HEK293 (cell line): Measurements from ENCODE around the gene CDK16.

ENCODE experiments used
- CTCF ChIA-PET: fragments of 350-600 bp; formaldehyde crosslinking; extraction: SDS; loops from one replicate; lab custom pipeline; 2021; ENCODE audit warnings: antibody characterized with exemption; lab: Yijun Ruan, JAX
- POLR2A ChIA-PET: fragments of 300-600 bp; formaldehyde crosslinking; extraction: SDS; loops from one replicate; lab custom pipeline; 2020; ENCODE audit warnings: antibody characterized with exemption, inconsistent platforms; lab: Yijun Ruan, JAX
- H3K27ac ChIP-seq: fragments of 200-500 bp; sonication (Bioruptor generic); 2 replicates; pipeline ENCODE4 v1.5.1; 2014; ENCODE audit warnings: low read depth, low read length, control low read depth, inconsistent platforms; ENCODE audit errors: extremely low read depth
- H3K36me3 ChIP-seq, 2 experiments: fragments of 200-500 bp in 1 of 2; sonication (Bioruptor generic) in 1 of 2; 1 replicate in 1 of 2; 2 replicates in 1 of 2; pipeline ENCODE4 v1.5.1; 2014 to 2017; ENCODE audit warnings: inconsistent platforms in 2 of 2, low read length in 2 of 2; ENCODE audit not compliant: control insufficient read depth in 2 of 2, insufficient read depth in 1 of 2
- H3K4me1 ChIP-seq: fragments of 200-500 bp; sonication (Bioruptor generic); 2 replicates; pipeline ENCODE4 v1.5.1; 2014; ENCODE audit warnings: mild to moderate bottlenecking, low read length, inconsistent platforms; ENCODE audit not compliant: control insufficient read depth, insufficient read depth
- H3K4me3 ChIP-seq: 2 replicates; pipeline ENCODE4 v1.5.1; 2011; ENCODE audit warnings: low read depth, mild to moderate bottlenecking, control low read depth, low read length, moderate library complexity
- H3K9me3 ChIP-seq: fragments of 200-500 bp; sonication (Bioruptor generic); 2 replicates; pipeline ENCODE4 v1.5.1; 2014; ENCODE audit warnings: low read depth, low read length, inconsistent platforms; ENCODE audit not compliant: control insufficient read depth, insufficient read depth
- IKZF3 ChIP-seq: fragments of 450-650 bp; IDR thresholded peaks from 2 replicates; pipeline ENCODE4 v1.5.0; 2018; ENCODE audit warnings: missing biosample characterization, mild to moderate bottlenecking, missing genetic modification characterization, moderate library complexity
- KLF8 ChIP-seq: fragments of 450-650 bp; formaldehyde crosslinking; IDR thresholded peaks from 2 replicates; pipeline ENCODE4 v1.5.1; 2016; ENCODE audit warnings: missing biosample characterization, missing genetic modification characterization
- OSR2 ChIP-seq: fragments of 450-650 bp; formaldehyde crosslinking; IDR thresholded peaks from 2 replicates; pipeline ENCODE4 v1.5.1; 2016; ENCODE audit warnings: missing biosample characterization, missing genetic modification characterization
- PATZ1 ChIP-seq: fragments of 450-650 bp; formaldehyde crosslinking; IDR thresholded peaks from 2 replicates; pipeline ENCODE4 v1.5.1; 2016; ENCODE audit warnings: missing biosample characterization, missing genetic modification characterization
- PRDM2 ChIP-seq: fragments of 450-650 bp; formaldehyde crosslinking; IDR thresholded peaks from 2 replicates; pipeline ENCODE4 v1.5.1; 2016; ENCODE audit warnings: missing biosample characterization, missing genetic modification characterization, borderline replicate concordance
- SP3 ChIP-seq: fragments of 450-650 bp; formaldehyde crosslinking; IDR thresholded peaks from 2 replicates; pipeline ENCODE4 v1.5.1; 2016; ENCODE audit warnings: missing biosample characterization, missing genetic modification characterization
- TRIM28 ChIP-seq: IDR thresholded peaks from 2 replicates; pipeline ENCODE4 v1.6.1; 2011; ENCODE audit warnings: low read length, control low read depth, borderline replicate concordance
- WT1 ChIP-seq: fragments of 450-650 bp; formaldehyde crosslinking; IDR thresholded peaks from 2 replicates; pipeline ENCODE4 v1.5.1; 2016; ENCODE audit warnings: missing biosample characterization, missing genetic modification characterization
- YY2 ChIP-seq: fragments of 450-650 bp; formaldehyde crosslinking; IDR thresholded peaks from 2 replicates; pipeline ENCODE4 v1.5.1; 2016; ENCODE audit warnings: missing biosample characterization, missing genetic modification characterization
- ZBTB17 ChIP-seq: fragments of 450-650 bp; formaldehyde crosslinking; IDR thresholded peaks from 2 replicates; pipeline ENCODE4 v1.5.1; 2016; ENCODE audit warnings: missing biosample characterization, missing genetic modification characterization
- ZBTB48 ChIP-seq: fragments of 450-650 bp; formaldehyde crosslinking; IDR thresholded peaks from 2 replicates; pipeline ENCODE4 v1.5.1; 2016; ENCODE audit warnings: missing biosample characterization, missing genetic modification characterization
- ZFP37 ChIP-seq: fragments of 450-650 bp; formaldehyde crosslinking; IDR thresholded peaks from 2 replicates; pipeline ENCODE4 v1.5.1; 2016; ENCODE audit warnings: missing biosample characterization, missing genetic modification characterization
- ZNF239 ChIP-seq: fragments of 450-650 bp; formaldehyde crosslinking; IDR thresholded peaks from 2 replicates; pipeline ENCODE4 v1.5.1; 2016; ENCODE audit warnings: missing biosample characterization, missing genetic modification characterization
- ZNF24 ChIP-seq: fragments of 450-650 bp; formaldehyde crosslinking; IDR thresholded peaks from 2 replicates; pipeline ENCODE4 v1.5.1; 2016; ENCODE audit warnings: missing biosample characterization, missing genetic modification characterization
- ZNF423 ChIP-seq: fragments of 450-650 bp; formaldehyde crosslinking; IDR thresholded peaks from 2 replicates; pipeline ENCODE4 v1.5.1; 2016; ENCODE audit warnings: missing biosample characterization, missing genetic modification characterization
- ZNF433 ChIP-seq: fragments of 450-650 bp; formaldehyde crosslinking; IDR thresholded peaks from 2 replicates; pipeline ENCODE4 v1.5.1; 2016; ENCODE audit warnings: missing biosample characterization, missing genetic modification characterization, low read depth
- ZNF488 ChIP-seq: fragments of 450-650 bp; formaldehyde crosslinking; IDR thresholded peaks from 2 replicates; pipeline ENCODE4 v1.5.1; 2016; ENCODE audit warnings: missing biosample characterization, missing genetic modification characterization
- ZNF600 ChIP-seq: fragments of 450-650 bp; formaldehyde crosslinking; IDR thresholded peaks from 2 replicates; pipeline ENCODE4 v1.5.1; 2016; ENCODE audit warnings: missing biosample characterization, missing genetic modification characterization
- ZNF623 ChIP-seq: fragments of 450-650 bp; formaldehyde crosslinking; IDR thresholded peaks from 2 replicates; pipeline ENCODE4 v1.5.1; 2016; ENCODE audit warnings: missing biosample characterization, missing genetic modification characterization
- ZNF654 ChIP-seq: fragments of 450-650 bp; formaldehyde crosslinking; IDR thresholded peaks from 2 replicates; pipeline ENCODE4 v1.5.1; 2016; ENCODE audit warnings: low read depth, missing biosample characterization, missing genetic modification characterization
- ZNF660 ChIP-seq: fragments of 450-650 bp; IDR thresholded peaks from 2 replicates; pipeline ENCODE4 v1.5.1; 2018; ENCODE audit warnings: missing biosample characterization, mild to moderate bottlenecking, missing genetic modification characterization
- ZNF692 ChIP-seq: fragments of 450-650 bp; formaldehyde crosslinking; IDR thresholded peaks from 2 replicates; pipeline ENCODE4 v1.5.1; 2016; ENCODE audit warnings: missing biosample characterization, missing genetic modification characterization
- ZNF830 ChIP-seq: fragments of 450-650 bp; IDR thresholded peaks from 2 replicates; pipeline ENCODE4 v1.5.0; 2018; ENCODE audit warnings: missing biosample characterization, missing genetic modification characterization, low read depth, mild to moderate bottlenecking, moderate library complexity

Gene CDK16

GRCh38 chrX:47191806-47192401, 26.6 kb upstream of the CDK16 start:
- TF ChIP-seq ZNF24 (tag by site-specific recombination): no peak
- peak; percentile 97 for TF ChIP-seq ZBTB17 (tag by site-specific recombination)
- TF ChIP-seq, all 188 proteins: peak for 1
- Histone ChIP-seq H3K4me3 (no peak overlapping the region; the same call in 1 of the 2 replicates), H3K36me3 (peaks cover 4 to 26% of the 10 kb centered on the region in 2 experiments; a peak in 2 of 3 replicates), H3K4me1 (peaks cover 10% of the 10 kb centered on the region; the same call in 1 of the 2 replicates), H3K9me3 (no peaks in the 10 kb centered on the region), H3K27ac (no peak overlapping the region)
- ChIA-PET CTCF (interaction anchor here (0.6 to 2.1 kb wide), 3 partner anchors 179 to 194 kb away, joined by 3 to 11 read pairs (median 8); no protein-coding TSS in a partner anchor), POLR2A (interaction anchor here (0.7 to 2.4 kb wide), 4 partner anchors 11 to 47 kb away, joined by 3 to 26 read pairs (median 8); partner anchors contain the start of genes NDUFB11 and RBM10)

GRCh38 chrX:47193475-47194193, 24.8 kb upstream of the CDK16 start, which contains the start of gene UBA1:
Gene UBA1 (plus strand): TSS chrX:47193829. CDS start chrX:47198803, 4,974 bp downstream.
- H3K36me3 ChIP-seq: peaks cover 4 to 37% of the 10 kb centered on the region in 2 experiments; a peak in 2 of 3 replicates
- ChIA-PET POLR2A (interaction anchor here (0.6 to 4.1 kb wide), 5 partner anchors 24 to 119 kb away, joined by 3 to 20 read pairs (median 3); partner anchors contain the start of gene CDK16), CTCF (interaction anchor here (0.6 to 3.2 kb wide), 7 partner anchors 12 to 330 kb away, joined by 3 to 35 read pairs (median 4); no protein-coding TSS in a partner anchor)
- peaks cover 10% of the 10 kb centered on the region; the same call in 1 of the 2 replicates for H3K4me1 ChIP-seq
- H3K4me3 ChIP-seq: peak within 1 kb of the TSS; percentile 97
- H3K27ac ChIP-seq: peak within 1 kb of the TSS; percentile 90
- no peaks in the 10 kb centered on the region for H3K9me3 ChIP-seq
- TF ChIP-seq TRIM28 (peak; percentile 79), ZNF423 (no peak), ZNF623 (no peak), ZNF692 (tag by site-specific recombination) (peak; percentile 87), ZNF654 (tag by site-specific recombination) (peak; percentile 89), SP3 (tag by site-specific recombination) (peak; percentile 83), ZNF830 (no peak), PATZ1 (peak; percentile 88), IKZF3 (tag by site-specific recombination) (0 out of 2 replicates have a peak, but pooled peaks have one; percentile 7), PRDM2 (no peak), ZFP37 (tag by site-specific recombination) (peak; percentile 89), OSR2 (tag by site-specific recombination) (peak; percentile 81), KLF8 (tag by site-specific recombination) (peak; percentile 92), ZNF433 (tag by site-specific recombination) (no peak), ZNF660 (peak; percentile 86; the same call in 1 of the 2 replicates), WT1 (tag by site-specific recombination) (no peak), ZNF488 (tag by site-specific recombination) (no peak), ZNF600 (tag by site-specific recombination) (peak; percentile 76), ZBTB48 (tag by site-specific recombination) (peak; percentile 62), YY2 (tag by site-specific recombination) (no peak; the same call in 1 of the 2 replicates), ZNF239 (tag by site-specific recombination) (no peak)
